GM19463 (cell line): ENCODE measurements around the gene PTPRK.
A peak's percentile ranks its signal among the peaks of the same experiment; 100 is the strongest.

ENCODE experiments used
- ATAC-seq: cut with Tn5 transposase; IDR thresholded peaks from one replicate; pipeline ENCODE4 v1.9.1; 2021; ENCODE audit warnings: mild to moderate bottlenecking, moderate library complexity; ENCODE audit not compliant: unreplicated experiment

The PTPRK gene

GRCh38 chr6:128099571-128100197, 420.7 kb downstream of the PTPRK start:
- no peak for ATAC-seq

- ATAC-seq = peak; percentile 62
Observed at GRCh38 chr6:128098000-128098581, 422.3 kb downstream of the PTPRK start.

DNA sequence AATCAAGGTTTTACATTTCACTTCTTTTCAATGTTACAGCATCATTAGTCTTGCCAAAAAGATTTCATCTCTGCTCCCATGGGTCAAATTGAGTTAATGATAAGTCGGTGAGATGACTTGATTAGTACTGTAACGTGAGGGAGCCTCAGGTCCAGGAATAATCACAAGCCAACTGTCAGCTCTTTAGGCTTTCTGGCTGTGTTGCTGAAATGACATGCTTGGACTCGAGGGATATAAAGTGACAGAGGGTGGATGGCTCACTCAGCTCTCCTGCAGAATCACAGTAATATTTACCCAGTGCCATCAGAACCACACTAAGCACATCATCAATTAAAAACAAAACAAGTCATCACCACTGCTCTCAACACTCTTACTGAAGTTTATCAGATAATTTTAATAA, 423.4 kb downstream of the PTPRK start:
- ATAC-seq = no peak

DNA sequence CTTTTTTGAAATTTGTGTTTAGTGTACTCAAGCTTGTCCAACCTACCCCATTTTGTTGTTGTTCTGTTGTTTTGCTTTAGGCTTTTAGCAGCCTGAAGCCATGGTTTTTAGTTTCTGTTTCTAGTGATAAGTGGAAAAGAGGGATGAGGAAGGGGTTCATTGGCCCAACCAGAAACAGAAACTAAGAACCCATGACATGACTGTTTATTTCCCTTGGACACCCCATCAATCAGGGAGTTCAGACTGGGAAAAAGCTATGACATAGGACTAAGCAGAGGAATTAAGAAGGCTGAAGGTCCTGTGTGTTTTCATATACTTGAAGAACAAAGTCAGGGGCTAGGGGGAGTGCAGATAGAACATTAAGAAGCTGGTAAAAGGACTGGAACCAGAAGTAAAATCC, 425.0 kb downstream of the PTPRK start:
- no peak for ATAC-seq

GRCh38 chr6:128079021-128079420, 441.4 kb downstream of the PTPRK start:
- ATAC-seq = no peak

DNA sequence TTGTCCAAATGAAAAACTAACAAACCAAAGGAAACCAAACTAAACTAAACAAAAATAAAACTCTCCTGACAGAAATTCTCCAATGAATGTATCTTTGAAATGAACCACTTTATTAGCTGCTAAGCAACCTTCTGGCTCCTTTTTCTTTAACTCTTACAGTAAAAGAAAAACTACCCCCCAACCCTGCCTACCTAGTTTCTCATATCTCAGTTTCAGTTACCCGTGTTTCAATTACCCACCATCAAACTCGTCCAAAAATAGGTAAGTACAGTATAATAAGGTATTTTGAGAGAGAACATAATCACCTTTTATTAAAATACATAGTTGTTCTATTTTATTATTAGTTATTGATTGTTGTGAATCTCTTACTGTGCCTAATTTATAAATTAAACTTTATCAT, 442.1 kb downstream of the PTPRK start:
- ATAC-seq = peak; percentile 75

GRCh38 chr6:128076843-128077242, 443.6 kb downstream of the PTPRK start:
- no peak for ATAC-seq

DNA sequence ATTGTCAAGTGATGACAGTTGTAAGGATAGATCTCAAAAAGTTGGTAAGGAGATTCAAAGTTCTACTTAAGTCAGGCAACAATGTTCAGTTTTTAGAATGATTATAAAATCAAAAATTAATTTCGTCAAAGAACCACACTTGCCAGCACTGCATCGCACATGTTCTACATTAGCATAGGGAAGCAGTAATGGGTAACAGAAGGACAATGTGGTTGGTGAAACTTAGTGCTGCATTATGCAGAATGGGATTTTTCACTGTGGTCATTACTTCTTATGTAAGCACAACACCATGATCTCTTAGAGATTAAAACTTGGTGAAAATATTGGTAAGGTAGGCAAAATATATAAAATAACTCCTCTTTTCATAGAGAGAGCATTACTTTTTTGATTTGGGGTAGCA, 445.8 kb downstream of the PTPRK start:
- ATAC-seq = no peak

- ATAC-seq = no peak
Observed at GRCh38 chr6:128073389-128073788, 447.0 kb downstream of the PTPRK start.

GRCh38 chr6:128071212-128071611, 449.2 kb downstream of the PTPRK start:
- ATAC-seq = peak; percentile 93

- ATAC-seq = no peak
Observed at GRCh38 chr6:128070406-128070805, 450.0 kb downstream of the PTPRK start.

DNA sequence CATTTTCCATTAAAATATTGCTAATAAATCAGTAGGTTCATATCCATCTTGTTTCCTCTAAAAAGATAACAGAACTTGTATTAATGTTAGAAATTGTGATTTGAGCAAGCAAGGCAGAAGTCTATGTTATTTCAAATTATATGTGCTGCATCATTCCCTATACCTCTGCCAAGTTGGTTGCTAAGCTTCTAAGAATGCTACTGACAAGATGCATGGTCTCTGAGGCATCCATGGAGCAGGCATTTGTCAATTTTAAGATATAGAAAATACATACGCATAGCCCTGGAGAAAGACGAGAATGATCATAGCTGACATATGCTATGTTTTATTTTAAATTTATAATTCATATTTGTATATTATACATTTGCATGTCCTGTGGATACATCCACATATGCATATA, 451.2 kb downstream of the PTPRK start:
- ATAC-seq = no peak

DNA sequence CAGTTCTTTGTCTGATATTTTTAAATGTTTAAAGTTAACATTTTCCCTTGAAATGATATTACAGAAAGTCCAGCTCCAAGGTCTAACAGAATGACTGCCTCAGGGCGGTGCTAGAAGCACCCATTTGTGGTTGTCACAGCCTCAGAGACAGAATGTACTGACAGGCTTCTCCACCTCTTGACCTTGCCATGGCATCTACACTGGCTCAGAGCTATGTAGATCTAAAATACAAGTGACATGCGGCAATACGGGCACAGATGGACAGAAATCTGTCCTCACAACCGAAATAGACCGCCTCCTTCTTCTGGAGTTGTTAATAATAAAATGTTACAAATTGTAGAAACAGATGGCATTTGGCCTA, 452.3 kb downstream of the PTPRK start:
- ATAC-seq = no peak

DNA sequence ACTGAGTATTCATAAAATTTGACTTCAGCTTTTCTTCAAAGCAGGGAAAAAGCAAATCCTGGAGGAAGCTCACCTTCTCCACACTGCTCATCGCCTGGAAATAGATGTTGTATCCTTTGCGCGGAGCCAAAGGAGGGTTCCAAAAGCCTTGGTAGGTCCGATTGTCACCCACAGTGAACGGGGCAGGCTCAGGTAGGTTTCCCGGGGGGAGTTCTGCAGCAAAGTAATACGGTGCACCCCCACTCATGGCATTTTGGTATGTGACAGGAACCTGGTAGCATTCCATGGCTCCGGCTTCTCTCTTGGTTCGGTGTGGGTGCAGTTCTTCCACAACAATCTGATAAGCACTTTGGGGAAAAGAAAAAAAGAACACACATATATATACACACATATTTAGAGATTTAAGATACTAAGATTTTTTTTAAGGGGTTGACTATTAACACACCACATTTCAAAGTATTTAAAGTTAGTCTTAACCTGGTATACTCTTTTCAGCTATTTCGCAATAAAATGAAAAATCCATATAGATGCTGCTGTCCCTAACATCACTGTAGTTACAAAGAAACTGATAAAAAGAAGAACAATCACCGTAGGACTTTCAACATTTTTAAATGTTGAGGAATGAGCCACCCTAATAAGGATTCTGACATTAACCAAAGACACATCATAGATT, 452.8 kb downstream of the PTPRK start:
- no peak for ATAC-seq

DNA sequence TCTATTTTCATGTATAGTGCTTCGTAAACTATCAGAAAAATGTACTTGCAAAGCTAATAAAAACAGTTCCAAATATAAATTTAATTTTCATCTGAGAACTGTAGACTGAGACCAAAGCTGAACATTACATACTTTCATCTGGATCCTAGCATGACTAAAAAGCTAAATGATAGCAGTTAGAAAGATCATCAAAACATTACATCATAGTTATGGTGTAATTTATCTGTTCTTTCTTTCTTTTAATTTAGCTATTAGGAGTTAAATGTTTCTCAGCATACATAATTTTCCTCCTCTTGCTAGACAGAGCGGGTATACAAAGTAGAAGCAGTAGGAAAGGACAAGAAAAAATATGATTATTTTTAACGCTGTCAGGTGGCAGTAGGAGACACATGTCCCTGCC, 455.3 kb downstream of the PTPRK start:
- ATAC-seq = no peak

DNA sequence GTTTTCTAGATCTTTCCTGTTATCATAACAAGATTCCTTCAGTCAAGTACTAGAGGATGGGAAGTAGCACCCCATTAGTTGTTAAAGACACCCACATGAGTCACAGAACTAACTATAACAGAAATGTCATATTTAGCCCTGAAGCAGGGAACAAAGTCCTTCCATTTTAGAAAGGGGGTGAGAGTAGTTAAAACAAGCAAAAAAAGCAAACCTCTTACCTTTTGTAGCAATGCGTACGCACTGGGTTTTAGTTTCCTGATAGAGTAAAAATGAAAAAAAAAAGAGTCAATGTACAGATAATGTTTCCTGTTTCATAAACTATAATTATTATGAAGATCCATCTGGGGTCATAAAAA, 455.9 kb downstream of the PTPRK start:
- ATAC-seq = no peak

DNA sequence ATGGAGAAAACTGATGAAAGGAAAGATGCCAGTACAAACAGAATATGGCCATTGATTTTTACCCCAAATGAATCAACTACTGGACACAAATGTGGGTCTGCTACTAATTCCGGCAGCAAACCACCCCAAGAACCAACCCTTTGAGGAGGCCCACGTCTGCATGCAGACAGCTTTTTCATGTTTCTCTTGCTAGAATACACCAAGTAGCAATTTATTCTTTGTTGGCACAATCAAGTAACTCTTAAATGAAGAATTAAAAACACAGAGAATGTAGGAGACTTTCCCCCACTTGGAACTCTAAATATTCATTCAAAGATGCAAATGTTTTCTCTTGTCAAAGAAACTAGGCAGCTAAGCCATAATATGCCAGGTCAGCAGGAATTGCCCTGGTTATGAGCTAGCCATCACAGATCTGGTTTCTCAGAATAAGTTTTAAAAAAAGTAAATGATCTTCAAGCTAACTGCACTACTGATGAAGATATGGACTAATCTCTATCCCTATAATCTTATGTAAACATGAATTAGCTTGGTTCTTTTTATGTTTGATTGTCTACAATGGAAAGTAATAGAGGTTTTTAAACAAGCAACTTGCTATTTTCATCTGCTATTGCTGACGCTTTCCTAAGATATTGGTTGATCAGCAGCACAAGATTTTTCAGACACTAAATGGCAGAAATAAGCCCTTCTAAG, 456.4 kb downstream of the PTPRK start:
- no peak for ATAC-seq

DNA sequence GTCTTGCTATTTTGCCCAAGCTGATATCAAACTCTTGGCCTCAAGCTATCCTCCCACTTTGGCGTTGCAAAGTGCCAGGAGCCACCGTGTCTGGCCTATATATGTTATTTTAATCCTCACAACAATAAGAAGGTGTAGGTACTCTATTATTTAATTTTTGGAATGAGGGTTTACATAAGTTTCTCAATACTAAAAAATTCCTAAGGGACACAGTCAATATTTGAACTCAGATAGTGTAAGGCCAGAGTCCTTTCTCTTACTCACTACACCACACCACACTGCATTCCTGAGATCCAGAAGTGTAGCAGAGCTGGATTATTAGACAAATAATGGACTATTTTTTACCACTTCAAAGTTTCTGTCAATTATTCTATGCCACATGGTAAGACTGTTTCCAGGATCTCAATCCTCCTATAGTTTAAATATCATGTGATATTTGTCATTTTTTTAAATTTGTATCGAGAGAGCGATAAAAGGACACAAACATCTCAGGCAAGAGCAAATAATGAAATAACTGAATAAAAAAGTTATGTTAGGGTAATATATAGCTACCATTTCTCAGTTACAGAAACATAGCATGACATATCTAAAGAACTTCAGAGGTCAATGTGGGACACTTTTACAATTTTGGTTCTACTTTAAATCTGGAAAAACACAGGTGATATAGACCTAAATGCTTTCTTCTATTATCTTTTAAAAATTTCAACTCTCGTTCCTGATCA, 457.4 kb downstream of the PTPRK start:
- no peak for ATAC-seq

- no peak for ATAC-seq
Observed at GRCh38 chr6:128057946-128058345, 462.5 kb downstream of the PTPRK start.

DNA sequence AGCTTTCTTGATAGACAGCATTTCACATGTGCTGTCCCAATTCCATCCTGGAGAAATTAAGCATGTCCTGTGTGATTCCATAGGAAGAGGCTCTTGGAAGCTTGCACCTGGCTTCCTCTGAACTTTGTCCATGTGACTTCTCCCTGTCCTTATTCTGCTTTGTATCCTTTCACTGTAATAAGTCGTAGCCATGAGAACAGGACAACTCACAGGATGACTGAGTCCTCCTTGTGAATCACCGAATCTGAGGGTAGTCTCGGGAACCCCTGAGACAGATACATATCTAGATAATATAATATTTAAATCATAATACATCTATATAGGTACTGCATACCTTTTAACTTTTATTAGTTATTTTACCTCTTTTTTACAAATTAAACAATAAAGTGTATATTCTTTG, 462.9 kb downstream of the PTPRK start:
- ATAC-seq = no peak

DNA sequence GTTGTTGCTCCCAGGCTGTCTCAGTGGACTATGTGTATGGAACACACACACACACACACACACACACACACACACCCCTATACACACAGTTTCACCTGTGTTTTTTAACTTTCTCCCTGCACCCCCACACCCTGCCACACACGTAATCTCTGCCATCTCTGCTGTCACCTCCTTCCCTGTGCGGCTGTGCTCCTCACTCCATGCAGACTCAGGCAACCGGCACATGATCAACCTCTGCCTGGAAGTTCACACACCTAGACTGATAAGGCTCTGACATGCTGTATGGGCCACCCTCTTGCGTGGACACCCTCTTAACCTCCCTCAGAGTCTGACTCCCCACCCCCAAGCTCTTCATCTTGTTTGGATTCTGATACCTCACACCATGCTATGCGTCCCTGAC, 467.3 kb downstream of the PTPRK start:
- ATAC-seq = no peak
